Dermis microvascular lymphatic vessel endothelial cell (primary cell): ENCODE data around the gene ARNT2. TPM values are rescaled to one million over a fixed set of nuclear protein-coding genes. Genes with fewer than 3 reads are reported as not detected.

Source experiments
- DNase-seq, 2 donors: peaks; one replicate each; pipeline versions ENCODE4 v3.0.0 to v3.0.0-alpha.2; 2010; ENCODE audit warnings: low read depth in 2 of 2
- total RNA-seq: library from RNA; depleted of rRNA; stranded (reverse); fragments of >200 nt; gene quantifications from 2 replicates; pipeline ENCODE4 v1.2.1, GENCODE V29; 2014

Gene ARNT2
- total RNA-seq, 1 donor from 2014 or later, result under 0.01 TPM

- DNase-seq, result no peak
Measured at GRCh38 chr15:80551348-80551747, 147.2 kb downstream of the ARNT2 start.

DNA sequence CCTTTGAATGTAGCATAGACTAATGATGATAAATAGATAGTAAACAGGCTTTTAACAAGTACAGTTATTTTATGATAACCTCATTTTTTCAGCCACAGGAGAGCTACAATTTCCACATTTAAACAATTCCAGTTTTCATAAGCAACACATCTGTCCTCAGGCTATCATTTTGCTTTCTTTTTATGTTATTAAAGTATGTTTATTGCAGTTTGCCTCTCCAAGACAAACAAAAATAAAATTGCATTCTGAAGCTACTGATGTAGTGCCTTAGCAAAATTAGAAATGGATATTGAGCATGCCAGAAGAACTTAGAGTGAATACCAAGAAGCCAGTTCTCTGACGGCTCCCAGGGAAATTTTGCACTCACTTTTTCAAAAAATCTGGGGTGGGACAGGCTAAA, 150.4 kb downstream of the ARNT2 start:
- DNase-seq, result no peak

DNA sequence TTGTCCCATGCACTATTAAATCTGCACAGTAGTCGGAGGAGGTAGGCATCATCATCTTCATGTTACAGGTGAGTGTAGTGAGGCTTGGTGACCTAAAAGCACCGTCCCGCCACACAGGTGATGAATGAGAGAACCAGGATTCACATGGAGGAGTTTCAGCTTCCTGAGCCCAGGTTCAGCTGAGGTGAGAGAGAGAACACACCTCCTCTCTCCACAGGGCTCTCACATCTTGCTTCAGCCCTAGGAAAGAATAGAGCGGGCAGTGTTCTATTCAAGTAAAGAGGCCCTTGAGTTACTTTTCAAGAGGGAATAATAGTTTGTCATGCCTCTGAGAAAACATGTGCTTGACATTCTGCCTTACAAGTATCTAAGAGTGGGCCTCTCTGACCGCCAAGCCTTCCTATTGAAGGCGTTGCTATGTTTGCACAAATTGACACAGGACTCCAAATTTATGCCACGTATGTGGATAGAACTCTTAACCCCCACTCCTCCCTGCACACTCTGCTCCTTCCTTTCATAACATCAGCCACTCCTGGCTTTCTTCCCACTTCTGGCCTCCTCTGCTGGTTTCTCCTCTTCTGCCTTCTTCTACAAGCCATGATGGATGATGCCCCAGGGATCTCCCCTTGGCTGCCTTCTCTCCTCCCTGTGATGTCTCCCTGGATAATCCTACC, 152.6 kb downstream of the ARNT2 start:
- no peak for DNase-seq

DNA sequence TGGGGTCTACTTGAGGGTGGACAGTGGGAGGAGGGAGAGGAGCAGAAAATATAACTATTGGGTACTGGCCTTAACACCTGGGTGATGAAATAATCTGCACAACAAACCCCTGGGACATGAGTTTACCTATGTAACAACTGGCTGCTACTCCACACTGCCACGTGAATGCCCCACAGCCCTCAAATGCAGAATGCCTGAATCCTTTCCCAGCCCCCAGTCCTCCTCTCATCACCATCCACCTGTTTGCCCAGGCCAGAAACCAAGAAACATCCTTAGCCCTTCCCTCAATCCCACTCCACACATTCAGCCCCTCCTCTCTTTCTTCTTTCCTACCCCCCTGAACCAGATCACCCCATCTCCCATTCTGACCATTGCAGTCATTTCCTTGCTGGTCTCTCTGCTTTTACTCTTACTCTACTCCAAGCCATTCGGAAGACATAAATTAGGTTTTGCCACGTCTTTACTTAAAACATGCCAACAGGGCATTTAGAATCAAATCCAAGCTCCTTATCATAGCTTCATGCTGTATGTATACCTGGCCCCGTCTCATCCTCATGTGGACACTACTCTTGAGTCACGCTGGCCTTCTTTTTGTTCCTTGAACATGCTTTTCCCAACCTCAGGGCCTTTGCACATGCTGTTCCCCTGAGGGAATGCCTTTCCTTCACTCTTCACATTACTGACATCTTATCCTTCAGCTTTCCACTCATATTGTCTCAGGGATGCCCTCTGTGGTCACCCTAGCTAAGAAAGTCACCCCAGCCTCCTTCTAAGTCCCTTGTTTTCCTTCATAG, 153.5 kb downstream of the ARNT2 start:
- DNase-seq, result no peak

GRCh38 chr15:80558631-80559319, 154.6 kb downstream of the ARNT2 start:
- no peak for DNase-seq

GRCh38 chr15:80559320-80559693, 155.1 kb downstream of the ARNT2 start:
- no peak for DNase-seq

GRCh38 chr15:80559761-80560160, 155.6 kb downstream of the ARNT2 start:
- no peak for DNase-seq

GRCh38 chr15:80560601-80561400, 156.6 kb downstream of the ARNT2 start:
- no peak for DNase-seq

DNA sequence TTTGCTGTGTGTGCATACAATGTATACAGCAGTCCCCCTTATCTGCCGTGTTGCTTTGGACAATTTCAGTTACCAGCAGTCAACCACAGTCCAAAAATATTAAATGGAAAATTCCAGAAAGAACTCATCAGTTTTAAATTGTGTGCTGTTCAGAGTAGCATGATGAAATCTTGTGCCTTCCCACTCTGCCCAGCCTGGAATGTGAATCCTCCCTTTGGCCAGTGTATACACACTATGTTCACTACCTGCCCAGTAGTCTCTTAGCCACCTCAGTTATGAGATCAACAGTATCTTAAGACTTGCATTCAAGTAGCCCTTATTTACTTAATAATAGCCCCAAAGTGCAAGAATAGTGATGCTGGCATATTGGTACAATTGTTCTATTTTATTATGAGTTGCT, 157.3 kb downstream of the ARNT2 start:
- no peak for DNase-seq

- no peak for DNase-seq
Measured at GRCh38 chr15:80562033-80562432, 157.9 kb downstream of the ARNT2 start.

DNA sequence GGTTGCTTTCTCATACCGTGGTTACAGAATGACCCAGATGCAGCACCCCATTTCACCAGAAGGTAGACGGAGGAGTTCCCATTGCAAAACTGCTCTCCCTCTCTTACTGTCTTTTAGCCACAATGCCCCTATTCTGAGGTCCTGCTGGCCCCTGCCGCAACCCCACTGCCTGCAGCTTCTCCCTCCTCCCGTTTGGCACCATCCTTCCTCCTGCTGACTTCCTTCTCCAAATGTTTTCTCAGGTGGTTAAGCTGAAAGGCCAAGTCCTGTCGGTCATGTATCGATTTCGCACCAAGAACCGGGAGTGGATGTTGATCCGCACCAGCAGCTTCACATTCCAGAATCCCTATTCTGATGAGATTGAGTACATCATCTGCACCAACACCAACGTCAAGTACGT, 158.7 kb downstream of the ARNT2 start:
- no peak for DNase-seq

DNA sequence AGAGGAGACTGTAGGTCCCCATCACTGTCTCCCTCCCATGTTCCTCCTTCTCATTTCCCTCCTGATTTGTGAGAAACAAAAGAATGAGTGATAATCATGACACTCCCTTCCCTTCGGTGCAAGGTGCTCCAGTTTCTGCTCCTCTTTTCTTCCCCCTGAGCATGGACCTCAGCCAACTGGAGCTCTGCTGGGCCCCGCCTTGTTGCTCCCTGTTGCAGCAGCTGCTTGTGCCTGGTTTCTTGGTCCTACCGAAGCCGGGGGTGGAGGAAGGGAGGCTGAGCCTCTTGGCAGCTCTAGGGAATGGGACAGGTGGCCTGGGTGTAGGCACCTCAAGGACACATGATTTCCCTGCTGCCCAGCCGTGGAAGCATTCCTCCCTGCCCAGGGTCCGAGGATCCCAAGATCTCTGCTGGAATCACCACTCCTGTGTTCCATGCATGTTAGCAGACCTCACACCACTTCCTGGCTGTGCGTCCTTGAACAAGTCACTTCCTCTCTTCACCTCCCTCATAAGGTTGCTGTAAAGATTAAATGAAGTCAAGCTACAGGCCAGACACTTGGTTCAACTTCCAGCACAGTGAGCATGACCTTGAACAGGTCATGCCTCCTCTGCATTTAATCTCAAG, 159.3 kb downstream of the ARNT2 start:
- DNase-seq, result no peak

- no peak for DNase-seq
Measured at GRCh38 chr15:80564056-80564455, 159.9 kb downstream of the ARNT2 start.

GRCh38 chr15:80565398-80565797, 161.2 kb downstream of the ARNT2 start:
- DNase-seq, result no peak

DNA sequence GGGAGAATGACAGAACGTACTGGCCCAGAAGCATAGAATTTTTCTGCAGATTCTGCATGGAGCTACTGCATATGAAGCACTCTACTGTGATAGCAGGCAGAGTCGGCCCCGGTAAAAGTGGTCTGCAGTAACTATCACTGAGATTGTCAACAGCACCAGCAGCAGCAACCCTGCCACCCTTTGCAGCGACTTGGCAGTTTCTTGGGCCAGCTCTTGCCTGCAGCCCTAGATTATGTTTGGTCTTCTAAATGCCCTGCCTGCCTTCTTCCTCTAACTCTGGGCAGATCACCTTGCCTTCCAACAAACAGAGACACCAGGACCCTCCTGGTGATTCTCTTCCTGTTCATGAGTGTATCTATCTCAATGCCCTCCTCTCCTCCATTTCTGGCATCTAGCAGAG, 161.8 kb downstream of the ARNT2 start:
- no peak for DNase-seq

DNA sequence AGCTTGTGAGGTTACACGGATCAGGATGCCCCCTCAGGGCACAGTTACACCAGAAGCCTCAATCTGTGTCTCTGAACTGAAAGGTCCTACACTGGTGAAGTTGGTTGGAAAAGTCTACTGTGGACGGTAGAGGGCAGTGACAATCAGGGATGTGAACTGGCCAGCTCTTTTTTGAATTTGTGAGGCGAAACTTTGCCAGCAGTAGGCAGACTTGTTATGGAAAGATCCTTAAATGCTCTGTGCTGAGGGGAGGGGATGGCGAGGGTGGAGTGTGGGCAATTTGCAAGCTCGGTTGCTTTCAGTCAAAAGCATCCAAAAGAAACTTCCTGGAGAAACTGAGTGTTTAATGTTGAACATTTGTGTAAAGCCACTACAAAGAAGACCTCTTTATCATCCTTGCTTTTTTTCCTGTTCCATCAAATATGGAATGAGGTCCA, 163.6 kb downstream of the ARNT2 start:
- peak; percentile 86 to 89 for DNase-seq

GRCh38 chr15:80568298-80568697, 164.1 kb downstream of the ARNT2 start:
- DNase-seq, result peak; percentile 42 to 63

DNA sequence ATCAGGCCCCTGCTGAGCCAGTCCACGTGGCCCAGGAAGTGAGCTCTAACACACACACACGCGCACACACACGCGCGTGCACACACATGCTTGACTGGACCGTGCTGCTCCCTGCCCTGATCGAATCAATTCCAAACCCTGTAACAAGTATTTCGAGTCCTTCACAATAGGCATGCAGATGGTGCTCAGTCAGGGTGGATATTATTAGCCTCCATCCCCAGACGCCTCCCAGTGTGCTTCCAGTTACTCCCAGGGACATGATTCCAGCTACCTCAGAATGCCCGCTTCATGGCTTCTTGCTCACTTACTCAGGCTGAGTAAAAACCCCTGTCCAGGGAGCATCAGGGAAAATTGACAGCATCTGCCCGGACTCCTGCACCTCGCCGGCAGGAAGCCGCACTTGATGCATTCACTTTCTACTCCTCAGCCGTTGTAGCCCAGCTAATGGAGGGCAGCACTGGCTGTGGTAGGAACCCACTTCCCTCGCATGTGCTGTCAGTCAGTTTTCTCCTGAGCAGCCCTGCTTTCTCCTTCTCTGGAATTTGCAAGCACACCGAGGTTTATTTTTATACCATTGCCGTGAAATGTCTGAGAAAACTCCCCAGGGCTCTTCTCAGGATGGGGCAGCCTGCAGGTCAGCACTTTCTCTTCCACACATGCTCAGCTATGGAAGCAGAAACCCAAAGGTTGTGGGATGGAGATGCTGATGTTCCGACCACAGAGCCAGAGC, 164.9 kb downstream of the ARNT2 start:
- no peak for DNase-seq

GRCh38 chr15:80569656-80570055, 165.5 kb downstream of the ARNT2 start:
- DNase-seq, result no peak

- DNase-seq, result no peak
Measured at GRCh38 chr15:80570553-80570952, 166.4 kb downstream of the ARNT2 start.

DNA sequence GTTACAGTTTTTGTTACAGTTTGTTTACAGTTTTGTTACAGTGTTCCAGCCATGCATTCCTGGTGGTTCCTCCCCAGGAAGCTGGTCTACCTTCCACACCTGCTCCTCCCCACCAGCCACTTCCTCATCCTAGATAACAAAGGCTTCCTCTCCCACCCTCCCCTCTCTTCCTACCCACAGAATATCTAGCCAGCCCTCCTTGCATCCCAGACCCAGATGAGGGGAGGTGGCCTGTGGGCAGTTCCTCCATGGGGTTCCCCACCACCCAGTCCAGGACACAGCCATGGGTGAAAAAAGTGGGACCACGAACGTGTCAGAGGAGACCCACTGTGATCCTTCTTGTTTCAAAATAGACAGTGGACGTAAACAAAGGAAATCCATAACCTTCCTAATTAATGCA, 168.2 kb downstream of the ARNT2 start:
- DNase-seq, result no peak
